HCT116 (cell line): ENCODE data around the gene WT1. TPM values are rescaled to one million over a fixed set of nuclear protein-coding genes. Genes with fewer than 3 reads are reported as not detected.

Experiments used
- ATF3 ChIP-seq: IDR thresholded peaks from 2 replicates; pipeline ENCODE4 v1.6.1; 2012
- FOSL1 ChIP-seq: IDR thresholded peaks from 2 replicates; pipeline ENCODE4 v1.6.1; 2012; ENCODE audit warnings: low read depth
- MAX ChIP-seq: IDR thresholded peaks from 2 replicates; pipeline ENCODE4 v1.6.1; 2012
- RAD21 ChIP-seq: IDR thresholded peaks from 2 replicates; pipeline ENCODE4 v1.6.1; 2012; ENCODE audit warnings: low read depth, mild to moderate bottlenecking
- TCF7L2 ChIP-seq: IDR thresholded peaks from 2 replicates; pipeline ENCODE4 v1.7.0; 2011; ENCODE audit warnings: borderline replicate concordance, inconsistent platforms; ENCODE audit not compliant: insufficient read depth, insufficient read length; ENCODE audit errors: extremely low read depth
- ZFX ChIP-seq: fragments of 450-650 bp; IDR thresholded peaks from 2 replicates; pipeline ENCODE4 v1.6.1; 2017
- total RNA-seq: library from RNA; stranded (reverse); gene quantifications from one replicate; pipeline ENCODE4 v1.2.1, GENCODE V29; 2021; ENCODE audit not compliant: unreplicated experiment
- TF ChIP-seq, protein P1 (sequence below): IDR thresholded peaks from 2 replicates; pipeline ENCODE4 v1.6.1; 2012; ENCODE audit warnings: low read depth
- TF ChIP-seq, protein P2 (sequence below), 3 experiments: fragments of 200-600 bp in 1 of 3; sonication (generic) in 1 of 3; IDR thresholded peaks in 2 of 3; conservative IDR thresholded peaks in 1 of 3; 2 replicates each; pipeline ENCODE4 v1.5.1; 2012 to 2017; ENCODE audit warnings: low read depth in 2 of 3, low read length in 2 of 3, antibody characterized with exemption in 1 of 3, borderline replicate concordance in 1 of 3, control low read depth in 1 of 3, mild to moderate bottlenecking in 1 of 3, mixed read lengths in 1 of 3, mixed run types in 1 of 3, moderate library complexity in 1 of 3; ENCODE audit not compliant: insufficient read depth in 1 of 3

WT1 gene
- total RNA-seq, 1 experiment from 2014 or later: 0.07 TPM

GRCh38 chr11:32421992-32422391 lies 13.3 kb downstream of the WT1 start (continued):
- TF ChIP-seq, protein P1, sequence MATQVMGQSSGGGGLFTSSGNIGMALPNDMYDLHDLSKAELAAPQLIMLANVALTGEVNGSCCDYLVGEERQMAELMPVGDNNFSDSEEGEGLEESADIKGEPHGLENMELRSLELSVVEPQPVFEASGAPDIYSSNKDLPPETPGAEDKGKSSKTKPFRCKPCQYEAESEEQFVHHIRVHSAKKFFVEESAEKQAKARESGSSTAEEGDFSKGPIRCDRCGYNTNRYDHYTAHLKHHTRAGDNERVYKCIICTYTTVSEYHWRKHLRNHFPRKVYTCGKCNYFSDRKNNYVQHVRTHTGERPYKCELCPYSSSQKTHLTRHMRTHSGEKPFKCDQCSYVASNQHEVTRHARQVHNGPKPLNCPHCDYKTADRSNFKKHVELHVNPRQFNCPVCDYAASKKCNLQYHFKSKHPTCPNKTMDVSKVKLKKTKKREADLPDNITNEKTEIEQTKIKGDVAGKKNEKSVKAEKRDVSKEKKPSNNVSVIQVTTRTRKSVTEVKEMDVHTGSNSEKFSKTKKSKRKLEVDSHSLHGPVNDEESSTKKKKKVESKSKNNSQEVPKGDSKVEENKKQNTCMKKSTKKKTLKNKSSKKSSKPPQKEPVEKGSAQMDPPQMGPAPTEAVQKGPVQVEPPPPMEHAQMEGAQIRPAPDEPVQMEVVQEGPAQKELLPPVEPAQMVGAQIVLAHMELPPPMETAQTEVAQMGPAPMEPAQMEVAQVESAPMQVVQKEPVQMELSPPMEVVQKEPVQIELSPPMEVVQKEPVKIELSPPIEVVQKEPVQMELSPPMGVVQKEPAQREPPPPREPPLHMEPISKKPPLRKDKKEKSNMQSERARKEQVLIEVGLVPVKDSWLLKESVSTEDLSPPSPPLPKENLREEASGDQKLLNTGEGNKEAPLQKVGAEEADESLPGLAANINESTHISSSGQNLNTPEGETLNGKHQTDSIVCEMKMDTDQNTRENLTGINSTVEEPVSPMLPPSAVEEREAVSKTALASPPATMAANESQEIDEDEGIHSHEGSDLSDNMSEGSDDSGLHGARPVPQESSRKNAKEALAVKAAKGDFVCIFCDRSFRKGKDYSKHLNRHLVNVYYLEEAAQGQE: no peak
- no peak for TF ChIP-seq FOSL1
- no peak for TF ChIP-seq RAD21
- TF ChIP-seq ZFX: no peak
- TF ChIP-seq TCF7L2: no peak
- TF ChIP-seq ATF3: no peak
- TF ChIP-seq MAX: no peak
- TF ChIP-seq, protein P2, sequence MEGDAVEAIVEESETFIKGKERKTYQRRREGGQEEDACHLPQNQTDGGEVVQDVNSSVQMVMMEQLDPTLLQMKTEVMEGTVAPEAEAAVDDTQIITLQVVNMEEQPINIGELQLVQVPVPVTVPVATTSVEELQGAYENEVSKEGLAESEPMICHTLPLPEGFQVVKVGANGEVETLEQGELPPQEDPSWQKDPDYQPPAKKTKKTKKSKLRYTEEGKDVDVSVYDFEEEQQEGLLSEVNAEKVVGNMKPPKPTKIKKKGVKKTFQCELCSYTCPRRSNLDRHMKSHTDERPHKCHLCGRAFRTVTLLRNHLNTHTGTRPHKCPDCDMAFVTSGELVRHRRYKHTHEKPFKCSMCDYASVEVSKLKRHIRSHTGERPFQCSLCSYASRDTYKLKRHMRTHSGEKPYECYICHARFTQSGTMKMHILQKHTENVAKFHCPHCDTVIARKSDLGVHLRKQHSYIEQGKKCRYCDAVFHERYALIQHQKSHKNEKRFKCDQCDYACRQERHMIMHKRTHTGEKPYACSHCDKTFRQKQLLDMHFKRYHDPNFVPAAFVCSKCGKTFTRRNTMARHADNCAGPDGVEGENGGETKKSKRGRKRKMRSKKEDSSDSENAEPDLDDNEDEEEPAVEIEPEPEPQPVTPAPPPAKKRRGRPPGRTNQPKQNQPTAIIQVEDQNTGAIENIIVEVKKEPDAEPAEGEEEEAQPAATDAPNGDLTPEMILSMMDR (IDR thresholded peaks at IDR 0.05 in 2 of 3, conservative IDR thresholded peaks at IDR 0.05 in 1 of 3; ENCODE audit: borderline replicate concordance in 1 of 3, insufficient read depth in 1 of 3, low read depth in 2 of 3, low read length in 2 of 3): no peak
